ENCODE data around the gene GLA.

The GLA gene

DNA sequence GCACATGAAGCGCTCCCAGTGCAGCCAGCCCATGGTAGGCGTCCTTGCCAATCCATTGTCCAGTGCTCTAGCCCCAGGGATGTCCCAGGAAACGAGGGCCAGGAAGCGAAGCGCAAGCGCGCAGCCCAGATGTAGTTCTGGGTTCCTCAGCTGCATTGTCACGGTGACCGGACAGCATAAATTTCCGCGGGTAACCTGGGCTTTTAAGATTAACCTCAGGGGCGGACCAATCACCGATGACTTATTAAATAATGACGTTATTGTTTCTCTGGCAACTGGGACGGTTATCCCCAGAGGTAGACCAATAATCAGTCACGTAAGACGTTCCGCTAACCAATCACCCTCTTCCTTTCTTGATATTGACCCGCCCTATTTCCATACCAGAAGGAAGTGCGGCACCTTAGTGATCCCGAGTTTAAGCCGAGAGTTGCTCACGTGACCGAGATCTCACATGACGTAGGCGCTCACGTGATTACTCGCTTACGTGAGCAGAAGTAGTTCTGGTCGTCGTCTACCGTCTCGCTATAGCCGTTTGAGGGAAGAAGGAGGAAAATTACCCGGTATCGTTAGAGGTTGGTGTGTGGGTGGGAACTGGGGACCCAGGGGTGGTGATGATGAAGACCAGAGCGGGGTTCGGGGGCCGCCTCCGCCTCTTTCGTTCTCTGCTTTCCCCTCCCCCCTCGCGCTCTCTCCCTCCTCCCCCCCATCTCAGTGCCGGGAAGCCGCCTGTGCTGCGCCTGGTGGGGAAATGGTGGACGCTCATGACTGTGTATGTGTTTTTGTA is at the start of gene GLA, which contains the start of gene HNRNPH2:
TSS of gene GLA (minus strand) at position 178 of the 784 bp plus-strand sequence. CDS start at position 156, 22 bp downstream.
TSS of gene HNRNPH2 (plus strand) at position 475 of the 784 bp plus-strand sequence. CDS start 3,767 bp downstream, outside the sequence.
- peak; percentile 92 for DNase-seq

DNA sequence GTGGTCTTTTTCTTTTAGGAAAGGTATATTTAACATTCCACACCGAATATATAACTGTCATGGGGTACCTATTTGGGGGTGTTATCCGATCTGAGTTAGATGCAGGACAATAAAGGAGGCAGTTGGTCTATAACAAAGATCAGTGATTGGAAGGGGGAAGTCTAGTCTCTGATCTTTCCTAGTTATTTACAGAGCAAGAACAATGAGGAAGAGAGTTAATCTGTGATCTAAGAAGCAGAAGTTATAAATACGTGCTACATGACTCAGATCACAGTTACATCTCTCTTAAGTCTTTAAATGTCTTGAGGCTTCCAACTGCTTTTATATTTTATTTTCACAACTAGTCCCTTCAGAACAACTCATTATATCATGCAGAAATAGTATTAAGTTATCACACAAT is 44.3 kb upstream of the GLA start:
- no peak for DNase-seq

DNA sequence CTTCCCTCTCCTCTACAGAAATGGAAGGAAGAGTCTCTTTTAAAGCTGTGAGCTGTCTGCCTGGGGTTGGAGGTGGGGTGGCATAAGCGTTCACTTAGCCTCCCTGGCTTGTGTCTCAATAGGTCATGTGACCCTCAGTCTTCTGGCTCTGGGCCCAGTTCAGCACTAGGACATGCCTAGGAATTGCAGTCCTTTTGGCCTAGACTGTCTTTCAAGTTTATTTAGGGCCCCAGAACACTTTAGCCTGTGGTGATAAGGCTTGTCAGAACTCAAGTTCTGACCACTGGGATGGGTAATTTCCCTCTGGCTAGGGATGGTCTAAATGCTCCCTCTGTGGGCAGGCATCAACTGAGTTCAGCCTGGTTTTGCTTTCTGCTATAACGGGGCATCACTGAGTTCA is 43.2 kb upstream of the GLA start:
- DNase-seq, result no peak

DNA sequence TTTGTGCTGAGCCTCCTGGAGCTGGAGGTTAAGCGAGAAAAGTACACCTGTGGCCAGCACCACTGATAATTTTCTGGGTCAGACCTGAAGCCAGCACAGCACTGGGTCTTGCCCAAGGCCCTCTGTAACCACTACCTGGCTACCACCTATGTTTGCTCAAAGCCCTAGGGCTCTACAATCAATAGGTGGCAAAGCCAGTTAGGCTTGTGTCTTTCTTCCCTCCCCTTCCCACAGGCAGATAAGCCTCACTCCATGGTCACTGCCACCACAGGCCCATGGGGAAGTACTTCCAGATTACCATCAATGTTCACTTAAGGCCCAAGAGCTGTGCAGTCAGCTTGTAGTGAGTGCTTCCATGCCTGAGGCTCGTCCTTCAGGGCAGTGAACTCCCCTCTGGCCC is 42.4 kb upstream of the GLA start:
- DNase-seq, result no peak

DNA sequence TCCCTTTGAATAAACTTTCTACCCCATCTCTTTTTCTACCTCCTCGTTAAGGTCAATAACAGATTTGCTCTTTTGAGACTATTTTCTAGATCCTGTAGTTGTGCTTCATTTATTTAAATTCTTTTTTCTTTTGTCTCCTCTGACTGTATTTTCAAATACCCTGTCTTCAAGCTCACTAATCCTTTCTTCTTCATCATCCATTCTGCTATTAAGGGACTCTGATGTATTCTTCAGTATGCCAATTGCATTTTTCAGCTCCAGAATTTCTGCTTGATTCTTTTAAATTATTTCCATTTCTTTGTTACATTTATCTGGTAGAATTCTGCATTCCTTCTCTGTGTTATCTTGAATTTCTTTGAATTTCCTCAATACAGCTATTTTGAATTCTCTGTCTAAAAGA is 41.6 kb upstream of the GLA start:
- no peak for DNase-seq

DNA sequence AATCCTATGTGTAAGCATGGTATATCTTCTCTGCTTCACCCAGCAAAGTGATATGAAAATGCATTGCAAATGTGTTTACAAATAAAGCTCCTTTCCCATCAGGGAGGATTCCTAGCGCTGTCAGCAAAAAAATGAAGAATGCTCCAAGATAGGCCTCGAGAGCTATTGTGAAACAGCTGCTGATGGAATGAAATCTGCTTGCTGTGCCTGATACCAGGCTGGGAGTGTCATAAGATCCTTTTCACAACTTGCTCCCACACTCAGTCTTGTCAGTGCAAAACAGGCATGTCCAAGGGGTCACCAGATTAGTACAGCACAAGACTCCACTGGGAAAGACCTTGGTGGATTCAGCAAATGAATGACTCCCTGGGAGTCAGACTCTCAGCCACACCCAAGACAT is 34.4 kb upstream of the GLA start:
- no peak for DNase-seq

DNA sequence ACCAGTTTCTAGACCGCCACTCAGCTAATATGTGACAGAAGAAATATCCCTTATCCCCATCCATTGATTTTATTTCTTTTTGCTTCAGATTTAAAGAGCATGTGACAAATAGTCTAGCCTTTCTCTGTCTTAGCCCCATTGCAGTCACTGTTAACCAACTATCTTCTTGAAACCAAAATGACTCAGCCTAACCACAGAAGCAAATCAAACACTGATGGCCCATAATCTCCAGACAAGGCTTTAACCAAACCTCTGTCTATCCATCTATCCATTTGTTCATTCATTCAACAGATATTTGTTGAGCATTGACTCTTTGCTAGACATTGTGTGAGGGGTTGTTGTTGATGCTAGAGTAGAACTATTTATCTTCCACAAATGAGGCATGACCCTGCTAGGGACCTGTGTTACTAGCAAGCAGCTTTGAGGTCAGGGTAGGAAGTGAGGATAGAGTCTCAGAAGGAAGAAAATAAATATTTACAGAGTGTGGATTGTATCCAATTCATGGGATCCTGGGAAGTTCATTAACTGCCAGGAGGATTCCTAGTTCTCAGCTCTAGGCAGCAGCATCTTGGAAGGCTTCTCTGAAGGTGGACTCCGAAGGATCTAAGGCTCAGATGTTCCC is 22.8 kb upstream of the GLA start:
- DNase-seq, result peak; percentile 64

DNA sequence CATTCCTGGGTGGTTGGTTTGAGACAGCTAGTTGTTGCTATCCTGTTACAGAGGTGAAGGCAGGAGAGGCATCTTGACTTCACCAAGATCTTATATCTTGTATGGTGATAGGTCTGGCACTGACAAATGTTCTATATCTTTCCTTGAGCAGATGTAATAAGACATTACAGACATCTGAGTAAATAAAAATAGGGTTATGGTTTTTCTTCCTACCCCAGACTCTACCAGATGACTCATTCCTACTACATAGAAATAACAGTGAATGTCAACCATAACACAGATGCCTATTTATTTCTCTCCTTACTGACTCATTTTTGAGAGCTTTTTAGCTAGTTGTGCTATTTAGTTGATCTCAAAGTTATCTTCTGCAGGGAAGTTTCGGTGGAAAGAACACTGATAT is 22.2 kb upstream of the GLA start:
- peak; percentile 47 for DNase-seq

DNA sequence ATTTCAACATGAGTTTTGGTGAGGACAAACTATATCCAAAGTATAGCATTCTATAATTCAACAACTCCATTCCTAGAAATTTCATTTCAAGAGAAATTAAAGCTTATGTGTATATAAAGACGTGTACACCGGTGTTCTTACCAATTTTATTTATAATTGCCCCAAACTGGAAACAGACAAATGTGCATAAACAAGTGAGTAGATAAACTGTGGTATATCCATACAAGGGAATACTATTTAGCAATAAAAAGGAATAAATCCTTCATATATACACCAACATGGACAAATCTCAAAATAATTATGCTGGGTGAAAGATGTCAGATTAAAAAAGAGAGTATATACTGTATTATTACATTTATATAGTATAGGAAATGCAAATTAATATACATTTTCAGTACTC is 20.2 kb upstream of the GLA start:
- DNase-seq, result no peak

DNA sequence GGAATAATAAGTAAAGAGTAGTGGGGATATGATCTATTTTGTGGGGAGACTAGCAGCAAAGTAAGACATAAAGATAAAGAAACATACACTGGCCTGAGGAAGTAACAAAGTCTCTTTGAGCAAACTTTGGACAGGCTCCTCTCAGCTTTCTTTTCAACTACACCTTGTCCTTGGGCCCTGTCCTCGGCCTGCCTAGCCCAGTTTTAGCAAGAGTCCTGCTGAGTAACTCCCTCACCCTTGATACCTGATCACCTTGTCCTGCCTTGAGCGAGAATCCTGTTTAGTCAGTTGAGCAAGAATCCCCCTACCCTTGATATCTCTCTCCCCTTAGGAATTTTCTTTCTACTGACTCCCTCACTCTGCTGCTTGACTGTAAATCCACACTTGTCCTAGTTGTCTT is 11.8 kb upstream of the GLA start:
- no peak for DNase-seq

DNA sequence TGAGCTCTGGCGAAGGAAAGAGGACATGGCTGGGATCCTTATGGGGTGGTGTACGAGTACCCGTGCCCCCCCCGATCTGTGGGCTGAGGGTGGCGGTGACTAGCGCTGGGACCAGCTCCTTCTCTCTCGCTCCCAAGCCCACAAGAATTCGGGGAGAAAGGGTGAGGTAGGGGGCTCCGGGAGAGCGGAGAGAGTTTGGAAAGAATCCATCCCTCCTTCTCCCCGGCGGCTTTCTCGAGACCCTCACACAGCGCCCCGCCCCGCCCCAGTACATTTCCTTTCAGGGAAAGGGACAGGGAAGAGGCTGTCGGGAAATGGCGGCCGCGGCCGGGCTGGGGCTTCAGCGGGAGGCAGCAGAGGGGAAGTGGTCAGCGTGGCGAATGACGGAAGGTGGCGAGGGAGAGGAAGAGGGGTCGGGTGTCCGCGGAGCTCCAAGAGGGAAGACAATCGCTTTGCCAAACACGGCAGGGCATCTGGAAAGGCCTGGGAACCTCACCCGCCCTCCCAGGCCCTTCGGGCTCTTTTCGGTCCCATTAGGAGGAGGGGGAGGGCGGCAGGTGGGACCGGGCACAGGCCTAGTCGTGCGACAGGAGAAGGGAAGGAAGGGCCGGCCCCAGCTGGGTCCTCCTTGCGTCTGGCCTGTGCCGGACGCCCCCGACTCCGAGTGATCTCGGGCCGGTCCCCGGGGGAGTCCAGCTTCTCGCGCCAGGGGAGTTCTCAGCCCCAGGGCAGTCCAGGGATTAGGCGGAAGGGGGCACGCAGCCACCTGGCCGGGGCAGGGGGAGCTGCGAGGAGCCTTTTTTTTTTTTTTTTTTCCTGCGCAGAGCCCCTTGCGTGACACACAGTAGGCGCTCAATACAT is 10.5 kb upstream of the GLA start:
- peak; percentile 55 for DNase-seq

DNA sequence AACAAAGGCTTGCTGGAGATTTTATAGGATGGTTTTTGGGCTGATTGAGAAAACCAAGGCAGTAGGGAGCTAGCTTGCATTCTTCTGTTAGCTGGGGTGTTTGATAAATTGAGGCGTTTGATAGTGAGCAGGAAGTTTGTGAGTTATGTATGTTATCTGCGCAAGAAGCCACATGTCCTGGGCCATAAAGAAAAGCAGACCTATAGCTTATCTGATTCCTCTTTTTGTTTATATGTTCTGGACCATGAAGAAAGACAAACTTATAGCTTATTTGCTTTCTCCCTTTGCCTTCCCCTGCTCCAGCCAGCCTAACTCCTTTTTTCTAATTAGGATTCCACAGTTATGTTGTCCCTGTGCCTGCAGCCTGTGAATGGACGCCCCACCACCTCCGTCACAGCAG is 9.5 kb upstream of the GLA start:
- no peak for DNase-seq

DNA sequence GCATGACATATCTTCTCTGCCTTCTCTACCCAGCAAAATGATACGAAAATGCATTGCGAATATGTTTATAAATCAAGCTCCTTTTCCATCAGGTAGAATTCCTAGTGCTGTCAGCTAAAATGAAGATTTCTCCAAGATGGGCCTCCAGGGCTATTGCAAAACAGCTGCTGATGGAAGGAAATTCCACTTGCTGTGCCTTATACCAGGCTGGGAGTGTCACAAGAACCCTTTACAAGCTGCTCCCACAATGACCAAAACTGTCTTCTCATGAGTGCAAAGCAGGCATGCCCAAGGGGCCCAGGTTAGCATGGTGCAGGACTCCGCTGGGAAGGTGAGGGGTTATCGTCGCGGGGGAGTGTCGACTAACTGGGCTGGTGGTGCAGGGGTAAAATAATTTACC is 9.0 kb upstream of the GLA start:
- no peak for DNase-seq

DNA sequence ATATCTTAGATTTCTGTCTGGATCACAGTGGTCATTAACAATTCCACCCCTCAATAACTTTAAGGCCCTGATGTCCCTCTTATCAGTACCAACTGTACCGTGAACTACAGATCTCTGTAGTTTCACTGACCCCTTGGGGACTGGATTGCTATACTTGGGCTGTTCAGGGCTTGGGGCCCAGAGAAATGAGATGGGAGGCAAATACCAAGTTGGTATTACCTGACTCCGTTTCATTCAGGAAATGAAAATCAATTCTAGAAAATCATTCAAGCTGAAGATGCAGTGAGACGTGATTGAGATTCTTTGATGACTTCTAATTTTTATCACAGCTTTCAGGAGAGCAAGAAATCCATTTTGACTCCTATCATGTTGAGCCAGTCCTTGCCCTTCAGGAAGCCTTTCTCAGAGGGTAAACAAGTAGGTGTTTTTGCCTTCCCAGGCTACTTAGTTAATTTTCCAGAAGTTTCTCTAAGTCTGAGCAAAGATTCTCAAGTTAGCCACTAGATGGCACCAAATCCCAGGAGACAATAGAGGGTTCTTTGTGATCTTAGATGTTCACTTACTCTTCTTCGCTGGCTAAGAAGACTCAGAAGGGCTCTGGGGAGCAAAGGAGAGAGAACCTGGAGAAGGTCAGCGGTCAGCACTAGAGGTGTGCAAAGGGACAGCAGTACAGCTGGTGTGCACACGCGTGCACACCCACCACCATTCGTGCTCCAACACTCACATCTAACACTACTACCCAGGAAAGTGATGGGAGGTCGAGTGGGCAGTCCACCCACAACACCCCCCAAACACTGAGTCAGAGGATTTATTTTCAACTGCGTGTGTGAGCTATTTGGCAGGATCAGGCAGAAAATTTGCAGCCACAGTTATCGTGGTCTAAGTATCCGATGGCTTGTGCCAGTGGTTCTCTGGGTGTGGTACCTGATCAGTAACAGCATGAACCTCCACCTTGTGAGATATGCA is 7.7 kb upstream of the GLA start:
- DNase-seq, result peak; percentile 74

DNA sequence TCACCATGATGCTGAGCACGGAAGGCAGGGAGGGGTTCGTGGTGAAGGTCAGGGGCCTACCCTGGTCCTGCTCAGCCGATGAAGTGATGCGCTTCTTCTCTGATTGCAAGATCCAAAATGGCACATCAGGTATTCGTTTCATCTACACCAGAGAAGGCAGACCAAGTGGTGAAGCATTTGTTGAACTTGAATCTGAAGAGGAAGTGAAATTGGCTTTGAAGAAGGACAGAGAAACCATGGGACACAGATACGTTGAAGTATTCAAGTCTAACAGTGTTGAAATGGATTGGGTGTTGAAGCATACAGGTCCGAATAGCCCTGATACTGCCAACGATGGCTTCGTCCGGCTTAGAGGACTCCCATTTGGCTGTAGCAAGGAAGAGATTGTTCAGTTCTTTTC is 4.3 kb upstream of the GLA start:
- no peak for DNase-seq

DNA sequence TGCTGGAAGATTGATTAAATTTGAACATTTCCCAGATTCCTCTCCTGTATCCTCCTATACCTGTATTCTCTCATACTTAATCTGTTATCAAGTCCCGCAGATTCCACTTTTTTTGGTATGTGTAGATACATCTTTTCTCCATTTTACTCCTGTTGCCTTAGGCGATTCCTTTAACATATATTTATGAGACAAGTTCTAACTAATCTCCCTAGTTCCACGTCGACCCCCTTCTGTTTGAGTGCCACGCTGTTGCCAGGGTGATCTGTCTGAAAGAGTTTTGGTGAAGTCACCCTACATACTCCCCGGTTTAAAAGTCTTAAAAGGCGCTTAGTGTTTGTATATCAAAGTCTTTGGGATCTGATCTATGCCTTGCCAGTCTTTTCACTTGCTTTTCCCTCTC is 2.7 kb upstream of the GLA start:
- no peak for DNase-seq

DNA sequence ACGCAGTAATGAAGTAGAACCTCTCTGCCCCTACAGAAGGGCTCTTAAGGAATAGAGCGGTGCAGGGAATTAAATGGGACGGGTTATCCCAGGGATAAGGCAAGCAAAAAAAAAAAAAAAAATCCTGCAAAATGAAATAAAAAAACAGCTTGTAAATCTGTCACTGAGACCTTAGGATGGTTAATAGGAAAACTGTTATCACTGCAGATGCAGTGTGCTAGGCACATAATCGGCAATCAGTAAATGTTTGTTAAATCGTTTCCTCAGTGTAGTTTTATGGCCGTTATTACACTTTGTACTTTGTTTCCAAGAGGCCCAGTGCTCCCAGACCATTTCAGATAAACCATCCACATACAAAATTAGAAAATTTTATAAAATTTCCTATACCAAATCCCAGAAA is 1.3 kb upstream of the GLA start:
- DNase-seq, result no peak

DNA sequence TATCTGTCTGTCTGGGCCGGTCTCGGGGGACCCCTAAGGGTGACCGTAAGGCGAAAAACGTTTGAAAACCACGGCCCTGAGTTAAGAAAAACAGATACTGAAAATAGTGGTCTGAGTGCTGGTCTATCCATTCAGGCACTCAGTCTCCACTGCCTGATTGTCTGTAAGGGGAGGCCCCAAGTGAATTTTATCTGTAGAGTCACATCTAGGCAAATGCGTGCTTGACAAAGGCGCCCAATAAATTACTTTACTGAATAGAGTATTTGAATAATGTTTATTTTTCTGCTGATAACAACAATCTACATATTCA is 762 bp upstream of the GLA start:
- no peak for DNase-seq

DNA sequence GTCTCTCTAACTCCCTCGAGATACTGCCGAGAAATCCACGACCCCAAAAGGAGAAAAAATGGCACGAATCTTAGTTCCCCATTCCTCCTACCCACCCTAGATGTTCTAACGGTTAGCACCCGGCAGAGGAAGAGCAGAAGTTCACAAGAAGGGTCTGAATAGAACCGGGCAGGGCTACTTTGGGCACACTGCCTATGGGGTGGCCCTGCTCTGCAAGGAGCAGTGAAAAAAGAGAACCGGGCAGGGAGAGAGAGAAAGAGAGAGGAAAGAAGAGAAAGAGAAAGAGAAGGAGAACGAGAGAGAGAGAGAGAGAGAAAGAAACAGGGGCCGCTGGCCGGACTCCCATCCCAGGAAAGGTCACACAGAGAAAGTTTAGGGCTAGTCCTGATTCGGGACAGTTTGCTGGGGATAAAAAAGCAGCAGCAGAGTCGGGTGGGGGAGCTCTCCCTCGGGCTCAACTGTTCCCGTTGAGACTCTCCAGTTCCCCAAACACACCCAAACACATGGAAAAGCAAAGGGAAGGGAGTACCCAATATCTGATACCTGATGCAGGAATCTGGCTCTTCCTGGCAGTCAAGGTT is 468 bp downstream of the GLA start:
- no peak for DNase-seq

DNA sequence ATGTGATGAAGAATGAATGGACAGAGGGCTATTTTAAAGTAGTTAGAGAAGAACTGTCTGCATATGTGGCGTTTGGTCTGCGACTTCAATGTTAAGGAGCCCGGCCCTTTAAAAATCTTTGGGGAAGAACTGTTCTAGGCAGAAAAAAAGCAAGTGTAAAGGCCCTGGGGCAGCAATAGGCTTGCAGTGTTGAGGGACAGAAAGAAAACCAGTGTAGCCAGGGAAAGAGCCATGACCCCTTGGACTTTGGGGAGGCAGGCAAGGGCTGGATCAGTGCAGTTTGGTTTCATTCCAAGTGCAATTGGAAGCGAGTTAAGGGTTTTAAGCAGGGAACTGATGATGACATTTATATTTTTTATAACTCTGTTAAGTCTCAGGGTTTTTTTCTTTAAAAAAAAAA is 7.9 kb downstream of the GLA start:
- DNase-seq, result no peak

DNA sequence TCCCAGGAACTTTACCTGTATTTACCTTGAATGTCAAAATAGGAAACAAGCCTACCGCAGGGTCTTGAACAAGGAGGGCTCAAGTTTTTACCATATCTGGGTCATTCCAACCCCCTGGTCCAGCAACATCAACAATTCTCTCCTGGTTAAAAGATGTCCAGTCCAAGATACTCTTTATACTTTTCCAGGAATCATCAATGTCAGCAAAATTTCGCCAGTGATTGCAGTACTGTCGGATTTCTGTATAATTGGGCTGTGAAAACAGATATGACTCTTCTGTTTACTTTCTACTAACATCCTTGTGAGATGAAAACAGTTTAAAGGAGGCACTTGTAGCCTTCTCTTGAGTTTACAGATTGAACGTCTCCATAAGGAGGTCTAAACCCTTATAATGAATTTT is 9.0 kb downstream of the GLA start:
- no peak for DNase-seq

DNA sequence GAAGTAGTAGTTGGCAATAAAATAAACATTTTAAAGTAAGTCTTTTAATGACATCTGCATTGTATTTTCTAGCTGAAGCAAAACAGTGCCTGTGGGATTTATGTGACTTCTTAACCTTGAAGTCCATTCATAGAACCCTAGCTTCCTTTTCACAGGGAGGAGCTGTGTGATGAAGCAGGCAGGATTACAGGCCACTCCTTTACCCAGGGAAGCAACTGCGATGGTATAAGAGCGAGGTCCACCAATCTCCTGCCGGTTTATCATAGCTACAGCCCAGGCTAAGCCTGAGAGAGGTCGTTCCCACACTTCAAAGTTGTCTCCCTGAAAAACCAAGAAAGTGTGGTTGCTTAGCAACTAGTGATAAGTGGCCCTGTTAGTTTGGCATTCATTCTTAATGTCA is 9.9 kb downstream of the GLA start:
- no peak for DNase-seq

Measured in activated CD4-positive, alpha-beta T cell treated with anti-CD3 and anti-CD28 coated beads, Interleukin-2, Interleukin-6, amounts not matched to agents 100 ng/mL and 50 ng/mL, durations not matched to agents 16 hours and 8 hours (primary cell).